Uterine smooth muscle cell (primary cell): ENCODE results near the gene SLC66A1. TPM values are rescaled to one million over a fixed set of nuclear protein-coding genes. Genes with fewer than 3 reads are reported as not detected.

ENCODE experiments used
- total RNA-seq: library from RNA; depleted of rRNA; stranded (reverse); fragments of >200 nt; gene quantifications from 2 replicates; pipeline ENCODE4 v1.2.3, GENCODE V29; 2014

Gene SLC66A1
- 22.6 and 23.2 TPM in 2 replicates for total RNA-seq

GRCh38 chr1:19311931-19312781, at the start of gene SLC66A1, which contains the start of gene AKR7A2:
Gene SLC66A1, plus strand, starts transcription at chr1:19312326. Its CDS starts 5,352 bp downstream, at chr1:19317678.
Gene AKR7A2, minus strand, starts transcription at chr1:19312144. Its CDS starts 20 bp downstream, at chr1:19312124.

GRCh38 chr1:19288324-19289241, 23.5 kb upstream of the SLC66A1 start, which contains the start of gene AKR7A3:
Gene AKR7A3, minus strand, starts transcription at chr1:19288770. Its CDS starts 61 bp downstream, at chr1:19288709.

Other genes with a start within 250 kb of the SLC66A1 start
- gene UBR4, start 102.1 kb upstream of the SLC66A1 start, total RNA-seq, result 153 and 165 TPM in 2 replicates
- 77.9 and 89.5 TPM in 2 replicates for gene EMC1, start 60.8 kb upstream of the SLC66A1 start, total RNA-seq
- gene MRTO4, start 60.5 kb upstream of the SLC66A1 start, total RNA-seq, result 27.7 and 58.4 TPM in 2 replicates
- 0.44 and 0.62 TPM in 2 replicates for gene AKR7A3, start 23.6 kb upstream of the SLC66A1 start, total RNA-seq
- gene AKR7A2, start 182 bp upstream of the SLC66A1 start, total RNA-seq, result 84.1 and 104 TPM in 2 replicates
- gene CAPZB, start 173.2 kb downstream of the SLC66A1 start, total RNA-seq, result 158 and 172 TPM in 2 replicates